ENCODE results near the gene CFAP43. TPM values are rescaled to one million over a fixed set of nuclear protein-coding genes. Genes with fewer than 3 reads are reported as not detected.

The CFAP43 gene
- total and polyA plus RNA-seq, 10 of the 15 experiments (the other 5 are each of a cell fraction or from before 2014, with no cell fraction given), result 0.06 to 0.14 (median 0.10) TPM; not detected in 5

GRCh38 chr10:104220522-104220921 is 11.6 kb downstream of the CFAP43 start (continued):
- no peak for TF ChIP-seq SKIL (IDR thresholded peaks at IDR 0.05; ENCODE audit: low read depth, poor library complexity, severe bottlenecking)
- TF ChIP-seq CEBPB (IDR thresholded peaks at IDR 0.05; ENCODE audit: borderline replicate concordance in 1 of 2, low read depth in 2 of 2, low read length in 2 of 2), result no peak

GRCh38 chr10:104218751-104219150 is 13.4 kb downstream of the CFAP43 start:
- TF ChIP-seq BHLHE40 (IDR thresholded peaks at IDR 0.05; ENCODE audit: borderline replicate concordance in 1 of 2, low read depth in 2 of 2, low read length in 1 of 2) (peak in 1 of 2 experiments; percentile 44; a peak in 3 of 4 replicates), CEBPB (IDR thresholded peaks at IDR 0.05; ENCODE audit: borderline replicate concordance in 1 of 2, low read depth in 2 of 2, low read length in 2 of 2) (no peak)
- H3K27me3 ChIP-seq (replicated peaks in 1 of 2; ENCODE audit: control insufficient read depth in 2 of 2, insufficient read depth in 2 of 2, low read length in 1 of 2), result no peaks in the 10 kb centered on the region
- 2% methylated on average over 7 of the region's 7 CpGs for WGBS (ENCODE audit: insufficient coverage, insufficient replicate concordance, low lambda C conversion rate, missing lambda C conversion rate)
- FAIRE-seq, result no peak
- ChIA-PET POLR2A (no interaction called here), CTCF (interaction anchor here (0.9 to 1.1 kb wide), 2 partner anchors 97 to 331 kb away, joined by 3 read pairs; partner anchors contain the start of gene SFR1), RAD21 (ENCODE audit: unreplicated experiment) (no interaction called here), SMC1A (ENCODE audit: uncharacterized antibody, unreplicated experiment) (no interaction called here)
- H3K27ac ChIP-seq (ENCODE audit: control insufficient read depth, insufficient read depth), result no peak overlapping the region
- DNase-seq (ENCODE audit: low read depth, low spot score), result no peak
- no TSS peak for BruUV-seq (replicated peaks)
- no peak for ATAC-seq
- in situ Hi-C loops (cut with MboI) (no loop called here), intact Hi-C loops (cut with micrococcal nuclease; ENCODE audit: unreplicated experiment) (no loop called here)
- no peak overlapping the region for H3K4me3 ChIP-seq
- H3K4me1 ChIP-seq (ENCODE audit: control insufficient read depth, insufficient read depth, low read length), result no peaks in the 10 kb centered on the region
- no peak overlapping the region for H2AFZ ChIP-seq (ENCODE audit: control insufficient read depth, low read depth, low read length)
- H3K4me2 ChIP-seq (ENCODE audit: control insufficient read depth, insufficient read depth), result no peak overlapping the region
- H4K20me1 ChIP-seq (ENCODE audit: control insufficient read depth, insufficient read depth), result no peaks in the 10 kb centered on the region
- H3K9me3 ChIP-seq (replicated peaks; ENCODE audit: control insufficient read depth, insufficient read depth, low read length), result no peaks in the 10 kb centered on the region
- H3K9ac ChIP-seq (ENCODE audit: control insufficient read depth, insufficient read depth, low read length), result no peak overlapping the region
- H3K36me3 ChIP-seq (ENCODE audit: control insufficient read depth in 2 of 2, insufficient read depth in 2 of 2, low read length in 1 of 2), result no peaks in the 10 kb centered on the region
- no peaks in the 10 kb centered on the region for H3K79me2 ChIP-seq (ENCODE audit: control insufficient read depth, insufficient read depth, low read length)

Data from GM12878 (cell line).